HFFc6 (cell line): ENCODE data around the gene ATXN1. TPM values are rescaled to one million over a fixed set of nuclear protein-coding genes. Genes with fewer than 3 reads are reported as not detected.

ENCODE experiments used
- DNase-seq: peaks from one replicate; pipeline ENCODE4 v3.0.0-alpha.2; 2018
- H3K27ac Mint-ChIP-seq: 2 replicates; pipeline ENCODE4 v1.8.0; 2020; ENCODE audit warnings: mild to moderate bottlenecking, mixed read lengths
- H3K27me3 Mint-ChIP-seq: 2 replicates; pipeline ENCODE4 v1.8.0; 2021; ENCODE audit warnings: mild to moderate bottlenecking, moderate library complexity, mixed read lengths; ENCODE audit not compliant: insufficient read depth
- H3K36me3 Mint-ChIP-seq: 2 replicates; pipeline ENCODE4 v1.8.0; 2021; ENCODE audit warnings: low read depth, mixed read lengths
- H3K4me1 Mint-ChIP-seq: 2 replicates; pipeline ENCODE4 v1.8.0; 2020; ENCODE audit warnings: low read depth, mixed read lengths
- H3K4me3 Mint-ChIP-seq: 2 replicates; pipeline ENCODE4 v1.8.0; 2020; ENCODE audit warnings: mild to moderate bottlenecking, moderate library complexity, mixed read lengths
- H3K9me3 Mint-ChIP-seq: 2 replicates; pipeline ENCODE4 v1.8.0; 2020; ENCODE audit warnings: mild to moderate bottlenecking, mixed read lengths
- CTCF ChIP-seq: fragments of 200-600 bp; sonication (generic); IDR thresholded peaks from 2 replicates; pipeline ENCODE4 v1.5.0; 2021; ENCODE audit warnings: antibody characterized with exemption, mild to moderate bottlenecking
- total RNA-seq, 6 experiments: library from RNA; stranded (reverse); fragmentation: NEBNext Ultra II Directional; extraction: Animal tissue kit (Norgen Biotek cat#: 25700); gene quantifications; 2 replicates in 1 of 6; 3 replicates in 5 of 6; pipeline ENCODE4 v1.2.3, GENCODE V29; 2021

Gene ATXN1
- total RNA-seq, 6 experiments from 2014 or later, result 28.2 to 41.5 (median 30.5) TPM

GRCh38 chr6:16437095-16437494 lies 324.2 kb downstream of the ATXN1 start:
- no peak for TF ChIP-seq CTCF
- Mint-ChIP-seq H3K9me3 (no peaks in the 10 kb centered on the region), H3K27ac (no peak overlapping the region), H3K4me1 (peaks cover 70% of the 10 kb centered on the region), H3K4me3 (no peak overlapping the region), H3K27me3 (no peaks in the 10 kb centered on the region), H3K36me3 (peaks cover 26% of the 10 kb centered on the region)
- no peak for DNase-seq

DNA sequence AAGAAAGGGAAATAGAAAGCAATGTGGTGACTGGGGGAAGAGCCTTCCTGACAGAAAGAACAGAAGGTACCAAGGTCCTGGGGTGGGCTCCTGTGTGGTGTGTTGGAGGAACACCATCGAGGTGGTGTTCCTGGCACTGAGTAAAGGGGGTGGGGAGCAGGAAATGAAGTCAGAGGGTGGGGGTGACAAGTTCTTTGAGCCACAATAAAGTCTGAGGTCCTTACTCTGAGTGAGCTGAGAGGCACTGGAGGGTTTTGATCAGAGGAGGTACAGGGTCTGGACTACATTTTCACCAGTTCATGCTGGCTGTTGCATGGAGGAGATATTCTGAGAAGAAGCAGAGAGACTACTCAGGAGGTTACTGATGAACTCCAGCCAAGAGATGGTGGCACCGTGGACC lies 324.7 kb downstream of the ATXN1 start:
- Mint-ChIP-seq H3K4me1 (peaks cover 72% of the 10 kb centered on the region), H3K27me3 (no peaks in the 10 kb centered on the region), H3K36me3 (peaks cover 26% of the 10 kb centered on the region), H3K27ac (no peak overlapping the region), H3K4me3 (no peak overlapping the region), H3K9me3 (no peaks in the 10 kb centered on the region)
- no peak for TF ChIP-seq CTCF
- no peak for DNase-seq

DNA sequence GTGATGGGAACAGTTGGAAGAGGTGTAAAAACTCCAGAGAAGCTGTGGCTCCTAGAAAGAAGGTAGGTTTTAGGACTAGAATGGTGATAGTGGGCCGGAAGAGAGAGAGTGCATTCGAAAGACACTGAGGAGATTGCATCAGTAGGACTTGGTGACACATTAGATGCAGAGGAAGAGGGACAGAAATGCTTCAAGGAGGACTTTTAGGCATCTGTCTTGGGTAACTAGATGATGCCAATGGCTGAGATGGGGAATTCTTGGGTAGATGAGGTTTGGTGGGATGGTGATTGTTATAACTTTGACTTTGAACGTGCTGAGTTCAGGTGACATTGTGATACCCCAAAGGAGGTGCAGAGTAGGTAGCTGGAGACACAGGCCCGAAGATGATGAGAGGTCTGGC lies 326.4 kb downstream of the ATXN1 start:
- H3K27ac Mint-ChIP-seq, result peak overlapping the region; percentile 11; the same call in 1 of the 2 replicates
- no peaks in the 10 kb centered on the region for H3K9me3 Mint-ChIP-seq
- DNase-seq, result no peak
- H3K36me3 Mint-ChIP-seq, result peaks cover 34% of the 10 kb centered on the region
- TF ChIP-seq CTCF, result no peak
- no peaks in the 10 kb centered on the region; the same call in 1 of the 2 replicates for H3K27me3 Mint-ChIP-seq
- H3K4me3 Mint-ChIP-seq, result no peak overlapping the region
- H3K4me1 Mint-ChIP-seq, result peaks cover 71% of the 10 kb centered on the region

DNA sequence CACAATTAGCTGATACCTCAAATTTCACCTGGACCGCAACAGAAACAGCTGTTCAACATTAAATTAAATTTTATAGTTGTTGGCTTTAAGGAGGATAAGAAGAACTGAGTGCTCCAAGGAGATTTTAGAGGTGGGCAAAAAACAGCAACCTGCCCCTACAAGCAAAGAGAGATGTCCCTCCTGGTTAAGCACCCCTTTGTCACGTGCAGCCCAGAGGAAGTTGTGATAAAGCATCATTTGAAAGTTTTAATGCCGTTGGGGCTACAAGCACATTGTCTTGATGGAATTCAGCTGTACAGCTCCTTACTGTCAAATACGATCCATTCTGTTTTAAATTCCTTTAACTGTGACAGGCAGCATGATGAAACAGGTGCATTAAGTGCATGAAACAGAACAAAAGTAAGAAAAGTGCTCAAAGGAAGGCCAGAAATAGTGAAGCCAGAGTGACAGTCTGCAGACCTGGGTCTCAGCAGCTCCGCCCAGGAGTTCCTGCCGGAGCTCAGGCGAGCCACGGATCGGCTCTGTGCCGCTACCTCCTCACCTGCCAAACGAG lies 327.8 kb downstream of the ATXN1 start:
- no peak for DNase-seq
- Mint-ChIP-seq H3K4me1 (peaks cover 60% of the 10 kb centered on the region), H3K4me3 (no peak overlapping the region), H3K36me3 (peaks cover 35% of the 10 kb centered on the region), H3K27ac (no peak overlapping the region), H3K27me3 (no peaks in the 10 kb centered on the region; the same call in 1 of the 2 replicates), H3K9me3 (no peaks in the 10 kb centered on the region)
- no peak for TF ChIP-seq CTCF

DNA sequence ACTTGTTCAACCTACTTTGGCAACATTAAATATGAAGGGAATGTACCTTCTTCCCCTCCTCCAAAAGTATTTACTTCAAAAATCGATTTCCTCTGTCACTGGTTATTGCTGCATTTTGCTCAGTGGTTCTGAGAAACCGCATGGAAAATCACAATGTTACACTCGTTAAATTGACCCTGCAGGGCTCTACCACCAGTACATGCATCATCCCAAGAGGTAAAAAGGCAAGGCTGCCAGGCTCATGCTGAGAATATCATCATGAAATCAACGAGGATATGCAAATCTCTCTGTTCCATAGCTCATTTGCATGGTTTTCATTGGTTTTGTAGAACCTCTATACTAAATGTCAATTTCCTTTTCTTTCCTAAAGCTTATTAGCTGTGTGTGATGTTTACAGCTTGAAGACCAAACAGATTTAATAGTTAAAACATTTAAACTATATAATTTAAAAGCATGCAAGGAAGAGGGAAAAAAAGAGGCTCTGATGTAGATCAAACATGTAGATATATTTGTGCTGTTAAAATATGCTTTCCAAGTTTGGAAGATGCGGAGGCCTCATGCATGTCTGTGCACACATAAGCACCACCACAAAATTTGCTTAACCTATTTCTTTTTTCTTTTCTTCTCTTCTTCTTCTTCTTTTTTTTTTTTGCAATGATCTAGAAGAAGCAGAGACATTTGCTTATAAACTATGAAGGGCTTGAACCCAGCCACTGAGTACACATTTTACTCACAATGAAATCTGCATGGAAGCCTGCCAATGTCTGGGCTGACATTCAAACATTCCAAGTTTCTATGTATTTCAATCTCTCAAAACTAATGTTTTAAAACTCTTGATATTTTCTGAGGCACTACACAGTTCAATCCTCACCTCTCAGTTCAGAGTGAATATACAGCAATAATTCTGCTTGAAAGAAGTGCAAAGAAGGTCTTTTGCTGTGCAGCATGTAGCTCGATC lies 328.9 kb downstream of the ATXN1 start:
- Mint-ChIP-seq H3K36me3 (peaks cover 35% of the 10 kb centered on the region), H3K4me3 (no peak overlapping the region), H3K9me3 (no peaks in the 10 kb centered on the region), H3K27me3 (no peaks in the 10 kb centered on the region; the same call in 1 of the 2 replicates), H3K4me1 (peaks cover 65% of the 10 kb centered on the region), H3K27ac (no peak overlapping the region)
- no peak for TF ChIP-seq CTCF
- peak; percentile 10 for DNase-seq
